Mesenchymal stem cell (in vitro differentiated cells and primary cell): ENCODE data around the gene HOXB3.
A peak's percentile ranks its signal among the peaks of the same experiment; 100 is the strongest.

Experiments used
- DNase-seq: peaks from one replicate; pipeline ENCODE4 v3.0.0-alpha.2; 2013
- H2AFZ ChIP-seq: one replicate; pipeline ENCODE4 v1.6.1; 2013; ENCODE audit warnings: low read depth, mild to moderate bottlenecking, control low read depth, inconsistent platforms, low read length, moderate library complexity
- H2AK5ac ChIP-seq: 2 replicates; pipeline ENCODE4 v1.6.1; 2013; ENCODE audit warnings: low read length, moderate library complexity, mild to moderate bottlenecking, inconsistent platforms; ENCODE audit not compliant: severe bottlenecking
- H2BK120ac ChIP-seq: one replicate; pipeline ENCODE4 v1.6.1; 2013; ENCODE audit warnings: low read depth, mild to moderate bottlenecking, inconsistent platforms, low read length, moderate library complexity
- H2BK12ac ChIP-seq, 2 experiments: one replicate each; pipeline ENCODE4 v1.6.1; 2013; ENCODE audit warnings: inconsistent platforms in 2 of 2, low read length in 2 of 2, mild to moderate bottlenecking in 2 of 2, moderate library complexity in 2 of 2, control low read depth in 1 of 2
- H2BK15ac ChIP-seq: one replicate; pipeline ENCODE4 v1.6.1; 2013; ENCODE audit warnings: mild to moderate bottlenecking, low read depth, inconsistent platforms; ENCODE audit not compliant: poor library complexity, severe bottlenecking
- H2BK5ac ChIP-seq: 2 replicates; pipeline ENCODE4 v1.6.1; 2013; ENCODE audit warnings: low read depth, mild to moderate bottlenecking, low read length, control low read depth, inconsistent platforms; ENCODE audit not compliant: poor library complexity, severe bottlenecking
- H3K14ac ChIP-seq, 2 experiments: one replicate each; pipeline ENCODE4 v1.6.1; 2013; ENCODE audit warnings: inconsistent platforms in 2 of 2, low read length in 2 of 2, control low read depth in 1 of 2, mild to moderate bottlenecking in 1 of 2, moderate library complexity in 1 of 2
- H3K18ac ChIP-seq, 2 experiments: one replicate each; pipeline ENCODE4 v1.6.1; 2013; ENCODE audit warnings: inconsistent platforms in 2 of 2, low read length in 2 of 2, control low read depth in 1 of 2, low read depth in 1 of 2, mild to moderate bottlenecking in 1 of 2
- H3K23ac ChIP-seq, 2 experiments: one replicate each; pipeline ENCODE4 v1.6.1; 2013; ENCODE audit warnings: inconsistent platforms in 2 of 2, low read length in 2 of 2, mild to moderate bottlenecking in 2 of 2, moderate library complexity in 2 of 2, control low read depth in 1 of 2
- H3K27ac ChIP-seq: 2 replicates; pipeline ENCODE4 v1.5.1; 2013; ENCODE audit warnings: mild to moderate bottlenecking, moderate library complexity, low read length, control low read depth, inconsistent platforms; ENCODE audit not compliant: poor library complexity, severe bottlenecking
- H3K27me3 ChIP-seq, 2 experiments: 2 replicates each; pipeline versions ENCODE4 v1.6.1 to v1.7.0; 2013; ENCODE audit warnings: low read length in 2 of 2, mild to moderate bottlenecking in 2 of 2, moderate library complexity in 2 of 2, control low read depth in 1 of 2, inconsistent platforms in 1 of 2; ENCODE audit not compliant: control insufficient read depth in 1 of 2, insufficient read depth in 1 of 2
- H3K36me3 ChIP-seq, 2 experiments: 2 replicates each; pipeline versions ENCODE4 v1.6.1 to v1.7.0; 2013; ENCODE audit warnings: low read length in 2 of 2, control low read depth in 1 of 2, inconsistent platforms in 1 of 2, low read depth in 1 of 2, mild to moderate bottlenecking in 1 of 2; ENCODE audit not compliant: insufficient read depth in 2 of 2, control insufficient read depth in 1 of 2
- H3K4ac ChIP-seq, 2 experiments: one replicate each; pipeline ENCODE4 v1.6.1; 2013; ENCODE audit warnings: inconsistent platforms in 2 of 2, low read length in 2 of 2, mild to moderate bottlenecking in 2 of 2, moderate library complexity in 2 of 2, control low read depth in 1 of 2, low read depth in 1 of 2
- H3K4me1 ChIP-seq: 2 replicates; pipeline ENCODE4 v1.6.1; 2013; ENCODE audit warnings: low read depth, low read length, control low read depth; ENCODE audit not compliant: control insufficient read depth, insufficient read depth
- H3K4me2 ChIP-seq: 2 replicates; pipeline ENCODE4 v1.6.1; 2013; ENCODE audit warnings: low read length, mild to moderate bottlenecking, inconsistent platforms; ENCODE audit not compliant: poor library complexity, severe bottlenecking
- H3K4me3 ChIP-seq, 2 experiments: 2 replicates each; pipeline versions ENCODE4 v1.5.1 to v1.7.0; 2013; ENCODE audit warnings: low read length in 2 of 2, mild to moderate bottlenecking in 2 of 2, control low read depth in 1 of 2, low read depth in 1 of 2; ENCODE audit not compliant: insufficient read depth in 1 of 2
- H3K79me1 ChIP-seq: replicated peaks from 2 replicates; pipeline ENCODE4 v1.6.1; 2013; ENCODE audit warnings: mild to moderate bottlenecking, control low read depth, low read length, inconsistent platforms; ENCODE audit not compliant: poor library complexity, severe bottlenecking
- H3K9ac ChIP-seq: 2 replicates; pipeline ENCODE4 v1.7.0; 2013; ENCODE audit warnings: mild to moderate bottlenecking, low read length, moderate library complexity
- H3K9me3 ChIP-seq: 2 replicates; pipeline ENCODE4 v1.7.0; 2013; ENCODE audit warnings: mild to moderate bottlenecking, low read length; ENCODE audit not compliant: control insufficient read depth
- H4K8ac ChIP-seq: one replicate; pipeline ENCODE4 v1.6.1; 2013; ENCODE audit warnings: inconsistent platforms, mild to moderate bottlenecking, low read length, moderate library complexity
- H4K91ac ChIP-seq: one replicate; pipeline ENCODE4 v1.6.1; 2013; ENCODE audit warnings: mild to moderate bottlenecking, low read length, inconsistent platforms
- whole genome bisulfite sequencing: methylation state at CpG from one replicate; pipeline ENCODE4 v1.1.7; 2013; ENCODE audit warnings: mixed read lengths; 5-methylcytosine and 5-hydroxymethylcytosine counted together

Gene HOXB3

DNA sequence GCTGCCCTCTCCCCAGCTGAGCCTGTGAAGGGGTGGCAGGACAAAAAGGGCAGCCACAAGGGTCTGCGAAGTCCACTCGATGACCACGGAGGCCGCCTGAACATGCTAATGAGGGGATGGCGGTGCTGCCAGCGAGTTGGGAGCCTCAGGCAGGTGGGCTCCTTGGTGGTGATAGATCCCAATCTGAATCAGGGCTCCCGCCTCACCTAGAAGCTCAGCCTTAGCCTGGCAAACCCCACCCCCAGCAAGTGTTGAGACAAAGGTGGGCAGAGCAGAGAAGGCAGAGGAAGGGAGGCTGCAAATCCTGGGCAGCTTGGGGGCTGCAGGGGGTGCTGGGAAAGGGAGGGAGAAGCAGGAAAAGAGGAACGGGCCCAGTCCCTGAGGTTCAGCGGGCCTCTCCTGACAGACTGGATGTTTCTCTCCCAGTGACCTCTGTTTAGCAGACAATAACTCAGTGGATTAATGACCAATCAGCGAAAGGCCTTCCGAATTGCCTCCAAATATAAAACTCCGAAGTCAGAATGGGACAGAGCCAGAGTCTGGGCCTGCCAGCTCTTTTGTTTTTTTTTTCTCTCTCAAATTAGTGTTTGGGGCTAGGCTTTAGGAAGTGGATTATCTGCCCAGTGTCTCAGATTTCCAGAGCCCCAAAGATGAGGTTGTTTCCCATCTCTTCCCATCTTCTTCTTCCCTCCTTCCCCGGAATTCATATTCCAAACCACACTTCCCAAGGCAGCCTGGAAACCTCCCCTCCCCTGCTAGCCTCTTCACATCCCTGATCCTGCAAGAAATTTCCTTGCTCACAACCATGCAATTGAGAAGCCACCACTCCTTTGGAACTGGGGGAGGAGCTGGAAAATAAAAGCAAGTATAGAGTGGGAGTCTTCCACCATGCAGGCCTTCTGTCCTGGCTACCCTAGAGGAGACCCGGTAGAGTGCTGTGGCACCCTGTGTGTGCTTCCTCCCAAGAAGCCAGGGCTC lies 29.9 kb downstream of the HOXB3 start:
- Histone ChIP-seq H2AK5ac (no peak overlapping the region), H3K9me3 (no peaks in the 10 kb centered on the region), H2BK120ac (peak overlapping the region; percentile 1), H2BK5ac (no peak overlapping the region), H3K36me3 (peaks cover 18 to 23% of the 10 kb centered on the region in 2 experiments), H3K14ac (peak overlapping the region in 1 of 2 experiments; percentile 56), H3K27me3 (no peaks in the 10 kb centered on the region), H2AFZ (no peak overlapping the region), H4K8ac (peak overlapping the region; percentile 78), H3K4me1 (peaks cover 44% of the 10 kb centered on the region), H3K79me1 (peaks cover 1% of the 10 kb centered on the region), H2BK15ac (peak overlapping the region; percentile 1), H3K4ac (peak overlapping the region; percentile 80 to 91), H3K4me3 (peak overlapping the region in 1 of 2 experiments; percentile 68), H3K23ac (peak overlapping the region in 1 of 2 experiments; percentile 76), H4K91ac (peak overlapping the region; percentile 61), H3K4me2 (no peak overlapping the region), H3K27ac (no peak overlapping the region), H2BK12ac (peak overlapping the region in 1 of 2 experiments; percentile 34), H3K18ac (peak overlapping the region; percentile 67 to 76), H3K9ac (peak overlapping the region; percentile 82)
- no peak for DNase-seq
- 43% methylated on average over 12 of the region's 14 CpGs for WGBS

DNA sequence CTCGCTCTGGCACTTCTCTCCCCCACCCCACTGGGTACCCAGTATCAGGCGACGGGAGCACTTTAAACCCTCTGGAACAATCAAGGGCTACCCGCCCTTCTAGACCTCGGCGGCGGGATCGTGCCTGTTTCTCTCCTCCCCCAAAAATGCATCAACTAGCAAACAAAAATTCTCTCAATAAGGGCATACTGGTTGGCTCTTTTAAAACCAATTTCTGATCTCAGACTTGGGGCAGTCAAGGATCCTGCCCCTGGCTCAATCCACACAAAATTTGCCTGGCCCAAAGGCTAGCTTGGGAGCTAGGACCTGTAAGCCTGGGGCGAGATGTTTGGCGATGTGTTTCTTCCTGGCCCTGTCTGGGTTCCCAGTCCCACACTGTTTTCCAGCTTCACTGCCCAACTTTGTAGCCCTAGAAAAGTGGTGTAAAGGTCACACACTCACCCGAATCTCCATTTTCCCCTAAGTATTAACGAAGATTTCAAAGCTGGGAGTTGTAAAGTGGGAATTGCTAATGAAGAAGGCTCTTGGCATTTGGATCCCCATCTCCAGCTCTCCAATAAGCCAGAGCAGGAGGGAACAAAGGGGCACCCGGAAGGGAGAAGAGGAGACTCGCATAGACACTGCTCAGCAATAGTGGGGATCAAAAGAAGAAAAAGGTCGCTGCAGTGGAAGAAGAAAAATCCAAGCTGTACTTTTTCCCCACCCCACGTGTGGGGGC lies 30.8 kb downstream of the HOXB3 start:
- Histone ChIP-seq H3K4ac (peak overlapping the region; percentile 80 to 91), H3K27me3 (no peaks in the 10 kb centered on the region), H3K4me3 (peak overlapping the region in 1 of 2 experiments; percentile 68), H3K36me3 (peaks cover 15 to 23% of the 10 kb centered on the region in 2 experiments), H3K9me3 (no peaks in the 10 kb centered on the region), H2AK5ac (no peak overlapping the region), H3K23ac (peak overlapping the region in 1 of 2 experiments; percentile 51), H2BK120ac (peak overlapping the region; percentile 1), H4K8ac (peak overlapping the region; percentile 59), H3K4me1 (peaks cover 42% of the 10 kb centered on the region), H3K18ac (peak overlapping the region; percentile 76), H2BK12ac (peak overlapping the region in 1 of 2 experiments; percentile 34), H3K27ac (no peak overlapping the region), H2AFZ (no peak overlapping the region), H2BK5ac (no peak overlapping the region), H2BK15ac (peak overlapping the region; percentile 2), H4K91ac (peak overlapping the region; percentile 61), H3K9ac (peak overlapping the region; percentile 82), H3K4me2 (no peak overlapping the region), H3K14ac (no peak overlapping the region), H3K79me1 (peaks cover 1% of the 10 kb centered on the region)
- no peak for DNase-seq
- 34% methylated on average over 12 of the region's 16 CpGs for WGBS

DNA sequence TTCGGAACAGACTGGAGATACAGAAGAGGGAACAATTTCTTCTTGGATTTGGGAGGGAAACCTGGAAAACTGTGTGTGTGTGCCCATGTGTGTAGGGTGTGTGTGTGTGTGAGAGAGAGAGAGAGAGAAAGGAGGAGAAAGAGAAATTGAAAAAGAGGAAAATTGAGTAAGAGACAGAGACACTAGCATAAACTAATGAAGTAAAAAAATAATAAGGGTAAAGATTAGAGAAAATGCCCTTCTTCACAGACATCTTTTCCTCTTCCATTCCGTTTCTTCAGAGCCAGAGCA lies 31.3 kb downstream of the HOXB3 start:
- no peaks in the 10 kb centered on the region for H3K9me3 ChIP-seq
- H2AFZ ChIP-seq, result no peak overlapping the region
- peak overlapping the region; percentile 2 for H2BK15ac ChIP-seq
- H3K9ac ChIP-seq, result peak overlapping the region; percentile 82
- H2BK5ac ChIP-seq, result no peak overlapping the region
- no peak overlapping the region for H4K8ac ChIP-seq
- peak overlapping the region in 1 of 2 experiments; percentile 6 for H3K4ac ChIP-seq
- no peak overlapping the region for H3K23ac ChIP-seq
- H2BK120ac ChIP-seq, result no peak overlapping the region
- peaks cover 1% of the 10 kb centered on the region for H3K79me1 ChIP-seq
- peak; percentile 17 for DNase-seq
- no peak overlapping the region for H3K27ac ChIP-seq
- H3K4me1 ChIP-seq, result peaks cover 40% of the 10 kb centered on the region
- H2AK5ac ChIP-seq, result no peak overlapping the region
- H2BK12ac ChIP-seq, result no peak overlapping the region
- no peak overlapping the region for H3K4me2 ChIP-seq
- H3K4me3 ChIP-seq, result peak overlapping the region in 1 of 2 experiments; percentile 68
- 58% methylated on average over 2 of the region's 2 CpGs for WGBS
- no peak overlapping the region for H3K14ac ChIP-seq
- no peak overlapping the region for H4K91ac ChIP-seq
- peak overlapping the region in 1 of 2 experiments; percentile 76 for H3K18ac ChIP-seq
- peaks cover 15 to 23% of the 10 kb centered on the region in 2 experiments for H3K36me3 ChIP-seq
- H3K27me3 ChIP-seq, result no peaks in the 10 kb centered on the region
